ENCODE measurements around the gene BRD4.

DNA sequence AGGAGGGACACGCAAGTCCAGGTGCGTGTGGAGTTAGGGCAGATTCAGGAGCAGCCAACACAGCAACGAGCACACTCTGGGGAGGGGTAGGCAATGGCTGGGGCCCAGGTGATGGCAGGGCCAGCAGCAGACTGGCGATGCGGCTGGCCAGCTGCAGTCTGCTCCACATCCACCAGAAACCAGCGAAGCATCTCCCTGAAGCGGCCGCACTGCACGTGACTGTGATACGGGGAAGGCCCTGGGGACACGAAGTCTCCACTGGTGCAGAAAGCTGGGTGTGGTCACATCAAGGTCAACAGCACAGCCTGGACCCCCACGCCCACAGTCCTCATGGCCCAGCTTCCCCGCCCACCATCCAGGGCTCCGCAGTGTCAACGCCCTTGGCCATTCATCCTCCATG is 78.8 kb downstream of the BRD4 start:
- TF ChIP-seq, protein P1, sequence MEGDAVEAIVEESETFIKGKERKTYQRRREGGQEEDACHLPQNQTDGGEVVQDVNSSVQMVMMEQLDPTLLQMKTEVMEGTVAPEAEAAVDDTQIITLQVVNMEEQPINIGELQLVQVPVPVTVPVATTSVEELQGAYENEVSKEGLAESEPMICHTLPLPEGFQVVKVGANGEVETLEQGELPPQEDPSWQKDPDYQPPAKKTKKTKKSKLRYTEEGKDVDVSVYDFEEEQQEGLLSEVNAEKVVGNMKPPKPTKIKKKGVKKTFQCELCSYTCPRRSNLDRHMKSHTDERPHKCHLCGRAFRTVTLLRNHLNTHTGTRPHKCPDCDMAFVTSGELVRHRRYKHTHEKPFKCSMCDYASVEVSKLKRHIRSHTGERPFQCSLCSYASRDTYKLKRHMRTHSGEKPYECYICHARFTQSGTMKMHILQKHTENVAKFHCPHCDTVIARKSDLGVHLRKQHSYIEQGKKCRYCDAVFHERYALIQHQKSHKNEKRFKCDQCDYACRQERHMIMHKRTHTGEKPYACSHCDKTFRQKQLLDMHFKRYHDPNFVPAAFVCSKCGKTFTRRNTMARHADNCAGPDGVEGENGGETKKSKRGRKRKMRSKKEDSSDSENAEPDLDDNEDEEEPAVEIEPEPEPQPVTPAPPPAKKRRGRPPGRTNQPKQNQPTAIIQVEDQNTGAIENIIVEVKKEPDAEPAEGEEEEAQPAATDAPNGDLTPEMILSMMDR (IDR thresholded peaks at IDR 0.05), result no peak
- TF ChIP-seq POLR2AphosphoS5 (IDR thresholded peaks at IDR 0.05) (no peak), POLR2A (IDR thresholded peaks at IDR 0.05) (no peak), EP300 (IDR thresholded peaks at IDR 0.05) (no peak)

All from stomach (tissue), 4 donors.